Measurements from ENCODE around the gene ST6GALNAC1. TPM values are rescaled to one million over a fixed set of nuclear protein-coding genes. Genes with fewer than 3 reads are reported as not detected.

ST6GALNAC1 gene
- total and polyA plus RNA-seq, 2 of the 13 experiments (the other 11 are each of a cell fraction or from before 2014, with no cell fraction given), result not detected

- TF ChIP-seq AGO2 (optimal IDR thresholded peaks at IDR 0.05; ENCODE audit: low read depth, low read length) (no peak), ZHX2 (IDR thresholded peaks at IDR 0.05; ENCODE audit: low read depth) (no peak), ZHX2 (CRISPR knock-in tag; IDR thresholded peaks at IDR 0.05; ENCODE audit: borderline replicate concordance) (no peak), TBX2 (CRISPR knock-in tag; IDR thresholded peaks at IDR 0.05; ENCODE audit: borderline replicate concordance) (peak; percentile 96; the same call in 1 of the 2 replicates), ARID4A (CRISPR knock-in tag; IDR thresholded peaks at IDR 0.05; ENCODE audit: borderline replicate concordance) (peak; percentile 61; the same call in 1 of the 2 replicates), CENPX (CRISPR knock-in tag; IDR thresholded peaks at IDR 0.05) (no peak), ZNF34 (CRISPR knock-in tag; IDR thresholded peaks at IDR 0.05; ENCODE audit: borderline replicate concordance) (no peak), ZNF562 (CRISPR knock-in tag; IDR thresholded peaks at IDR 0.05; ENCODE audit: borderline replicate concordance) (no peak), GABPB1 (CRISPR knock-in tag; IDR thresholded peaks at IDR 0.05) (peak; percentile 23; the same call in 1 of the 2 replicates), ZNF615 (CRISPR knock-in tag; IDR thresholded peaks at IDR 0.05; ENCODE audit: borderline replicate concordance) (no peak)
- TF ChIP-seq, protein P1, sequence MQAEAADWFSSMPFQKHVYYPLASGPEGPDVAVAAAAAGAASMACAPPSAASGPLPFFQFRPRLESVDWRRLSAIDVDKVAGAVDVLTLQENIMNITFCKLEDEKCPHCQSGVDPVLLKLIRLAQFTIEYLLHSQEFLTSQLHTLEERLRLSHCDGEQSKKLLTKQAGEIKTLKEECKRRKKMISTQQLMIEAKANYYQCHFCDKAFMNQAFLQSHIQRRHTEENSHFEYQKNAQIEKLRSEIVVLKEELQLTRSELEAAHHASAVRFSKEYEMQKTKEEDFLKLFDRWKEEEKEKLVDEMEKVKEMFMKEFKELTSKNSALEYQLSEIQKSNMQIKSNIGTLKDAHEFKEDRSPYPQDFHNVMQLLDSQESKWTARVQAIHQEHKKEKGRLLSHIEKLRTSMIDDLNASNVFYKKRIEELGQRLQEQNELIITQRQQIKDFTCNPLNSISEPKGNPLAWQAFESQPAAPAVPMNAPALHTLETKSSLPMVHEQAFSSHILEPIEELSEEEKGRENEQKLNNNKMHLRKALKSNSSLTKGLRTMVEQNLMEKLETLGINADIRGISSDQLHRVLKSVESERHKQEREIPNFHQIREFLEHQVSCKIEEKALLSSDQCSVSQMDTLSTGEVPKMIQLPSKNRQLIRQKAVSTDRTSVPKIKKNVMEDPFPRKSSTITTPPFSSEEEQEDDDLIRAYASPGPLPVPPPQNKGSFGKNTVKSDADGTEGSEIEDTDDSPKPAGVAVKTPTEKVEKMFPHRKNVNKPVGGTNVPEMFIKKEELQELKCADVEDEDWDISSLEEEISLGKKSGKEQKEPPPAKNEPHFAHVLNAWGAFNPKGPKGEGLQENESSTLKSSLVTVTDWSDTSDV (CRISPR knock-in tag; IDR thresholded peaks at IDR 0.05), result no peak
- TF ChIP-seq, protein P2, sequence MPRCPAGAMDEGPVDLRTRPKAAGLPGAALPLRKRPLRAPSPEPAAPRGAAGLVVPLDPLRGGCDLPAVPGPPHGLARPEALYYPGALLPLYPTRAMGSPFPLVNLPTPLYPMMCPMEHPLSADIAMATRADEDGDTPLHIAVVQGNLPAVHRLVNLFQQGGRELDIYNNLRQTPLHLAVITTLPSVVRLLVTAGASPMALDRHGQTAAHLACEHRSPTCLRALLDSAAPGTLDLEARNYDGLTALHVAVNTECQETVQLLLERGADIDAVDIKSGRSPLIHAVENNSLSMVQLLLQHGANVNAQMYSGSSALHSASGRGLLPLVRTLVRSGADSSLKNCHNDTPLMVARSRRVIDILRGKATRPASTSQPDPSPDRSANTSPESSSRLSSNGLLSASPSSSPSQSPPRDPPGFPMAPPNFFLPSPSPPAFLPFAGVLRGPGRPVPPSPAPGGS (CRISPR knock-in tag; IDR thresholded peaks at IDR 0.05), result no peak; the same call in 1 of the 2 replicates
- TF ChIP-seq, protein P3, sequence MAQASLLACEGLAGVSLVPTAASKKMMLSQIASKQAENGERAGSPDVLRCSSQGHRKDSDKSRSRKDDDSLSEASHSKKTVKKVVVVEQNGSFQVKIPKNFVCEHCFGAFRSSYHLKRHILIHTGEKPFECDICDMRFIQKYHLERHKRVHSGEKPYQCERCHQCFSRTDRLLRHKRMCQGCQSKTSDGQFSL (CRISPR knock-in tag; IDR thresholded peaks at IDR 0.05), result no peak
These were observed 48.0 kb upstream of the ST6GALNAC1 start (continued) for GRCh38 chr17:76691379-76692191.

All from HepG2 (cell line).